ENCODE measurements around the gene OPRD1.
"Not testable (repeated sequence)": the region's sequence is repeated elsewhere in the genome, so short reads cannot be mapped to it uniquely, and the experiment has no call there.

Gene OPRD1

GRCh38 chr1:28847207-28847606, 35.2 kb downstream of the OPRD1 start:
- DNase-seq = not testable (repeated sequence)

GRCh38 chr1:28848416-28848815, 36.4 kb downstream of the OPRD1 start:
- no peak for DNase-seq

- DNase-seq = no peak
These were observed 41.2 kb downstream of the OPRD1 start for GRCh38 chr1:28853093-28853742.

- DNase-seq = not testable (repeated sequence)
These were observed 42.4 kb downstream of the OPRD1 start for GRCh38 chr1:28854406-28854805.

- peak in 1 of 5 experiments; percentile 15 for DNase-seq
These were observed 43.1 kb downstream of the OPRD1 start for GRCh38 chr1:28855046-28855445.

GRCh38 chr1:28855469-28855951, 43.5 kb downstream of the OPRD1 start:
- DNase-seq = no peak

- no peak for DNase-seq
These were observed 44.0 kb downstream of the OPRD1 start for GRCh38 chr1:28855969-28856368.

- DNase-seq = no peak
These were observed 48.5 kb downstream of the OPRD1 start for GRCh38 chr1:28860332-28861073.

- no peak for DNase-seq
These were observed 50.8 kb downstream of the OPRD1 start for GRCh38 chr1:28862571-28863403.

GRCh38 chr1:28864695-28865094, 52.7 kb downstream of the OPRD1 start:
- DNase-seq = no peak

- DNase-seq = no peak
These were observed 54.2 kb downstream of the OPRD1 start for GRCh38 chr1:28865997-28866650.

- DNase-seq = no peak
These were observed 55.9 kb downstream of the OPRD1 start for GRCh38 chr1:28867850-28868249.

- DNase-seq = no peak
These were observed 58.0 kb downstream of the OPRD1 start for GRCh38 chr1:28869952-28870351.

- no peak for DNase-seq
These were observed 59.8 kb downstream of the OPRD1 start for GRCh38 chr1:28871631-28872401.

- not testable (repeated sequence) for DNase-seq
These were observed 63.2 kb downstream of the OPRD1 start for GRCh38 chr1:28875134-28875533.

- DNase-seq = peak; percentile 42 to 69 (median 55)
These were observed 65.3 kb downstream of the OPRD1 start for GRCh38 chr1:28877132-28877781.

- DNase-seq = no peak
These were observed 66.8 kb downstream of the OPRD1 start for GRCh38 chr1:28878796-28879195.

- DNase-seq = peak; percentile 51 to 79 (median 70)
These were observed 70.1 kb downstream of the OPRD1 start for GRCh38 chr1:28882009-28882628.

GRCh38 chr1:28883242-28883616, 71.3 kb downstream of the OPRD1 start:
- DNase-seq = no peak

GRCh38 chr1:28885472-28885877, 73.5 kb downstream of the OPRD1 start:
- DNase-seq = peak in 1 of 5 experiments; percentile 18
